Calu3 (cell line): ENCODE results near the gene IRX4. TPM values are rescaled to one million over a fixed set of nuclear protein-coding genes. Genes with fewer than 3 reads are reported as not detected.
"Not testable (repeated sequence)": the region's sequence is repeated elsewhere in the genome, so short reads cannot be mapped to it uniquely, and the experiment has no call there.

ENCODE experiments used
- BruUV-seq: library from RNA; stranded (reverse); fragments of 400-500 nt; replicated peaks from 2 replicates; lab custom pipeline; 2021; lab: Mats Ljungman, UMichigan
- CTCF ChIA-PET: fragments of 300-600 bp; sonication (Branson Sonifier 250); formaldehyde crosslinking; loops from one replicate; lab custom pipeline; 2022; ENCODE audit warnings: antibody characterized with exemption; lab: Charles Lee
- DNase-seq: peaks from one replicate; pipeline ENCODE4 v3.0.0; 2022
- H3K27ac Mint-ChIP-seq: one replicate; pipeline ENCODE4 v1.8.0; 2022; ENCODE audit warnings: mixed read lengths; ENCODE audit not compliant: unreplicated experiment
- H3K27me3 Mint-ChIP-seq: one replicate; pipeline ENCODE4 v1.8.0; 2022; ENCODE audit warnings: mixed read lengths; ENCODE audit not compliant: unreplicated experiment
- H3K36me3 Mint-ChIP-seq: one replicate; pipeline ENCODE4 v1.8.0; 2022; ENCODE audit warnings: mild to moderate bottlenecking, moderate library complexity, mixed read lengths; ENCODE audit not compliant: insufficient read depth, unreplicated experiment
- H3K4me1 Mint-ChIP-seq: one replicate; pipeline ENCODE4 v1.8.0; 2022; ENCODE audit warnings: mild to moderate bottlenecking, low read depth, mixed read lengths; ENCODE audit not compliant: unreplicated experiment
- H3K4me3 Mint-ChIP-seq: one replicate; pipeline ENCODE4 v1.8.0; 2022; ENCODE audit warnings: mild to moderate bottlenecking, low read depth, moderate library complexity, mixed read lengths; ENCODE audit not compliant: unreplicated experiment
- H3K9me3 Mint-ChIP-seq: one replicate; pipeline ENCODE4 v1.8.0; 2022; ENCODE audit warnings: low read depth, mixed read lengths; ENCODE audit not compliant: unreplicated experiment
- CTCF ChIP-seq: fragments of 200-600 bp; IDR thresholded peaks from one replicate; pipeline ENCODE4 v1.8.0; 2022; ENCODE audit warnings: antibody characterized with exemption; ENCODE audit not compliant: unreplicated experiment
- intact Hi-C: fragments of 100-400 bp; cut with micrococcal nuclease; formaldehyde crosslinking; loops from one replicate; pipeline ENCODE4 v1.10.0; 2022; ENCODE audit not compliant: unreplicated experiment
- total RNA-seq: library from RNA; stranded (reverse); gene quantifications from 2 replicates; pipeline ENCODE4 v1.2.3, GENCODE V29; 2022

Gene IRX4
- total RNA-seq, 1 experiment from 2014 or later, result not detected

- Mint-ChIP-seq H3K4me3 (no peak overlapping the region), H3K9me3 (no peaks in the 10 kb centered on the region), H3K27ac (no peak overlapping the region), H3K36me3 (no peaks in the 10 kb centered on the region), H3K4me1 (no peaks in the 10 kb centered on the region), H3K27me3 (peaks cover 21% of the 10 kb centered on the region)
- no TSS peak for BruUV-seq
- DNase-seq, result no peak
- TF ChIP-seq CTCF, result no peak
- intact Hi-C loops, result no loop called here
- CTCF ChIA-PET, result no interaction called here
Observed at GRCh38 chr5:1846583-1846982, 36.1 kb downstream of the IRX4 start.

- no TSS peak for BruUV-seq
- no peaks in the 10 kb centered on the region for H3K9me3 Mint-ChIP-seq
- H3K27ac Mint-ChIP-seq, result no peak overlapping the region
- no peak for DNase-seq
- H3K36me3 Mint-ChIP-seq, result no peaks in the 10 kb centered on the region
- CTCF ChIA-PET, result no interaction called here
- H3K27me3 Mint-ChIP-seq, result peaks cover 12% of the 10 kb centered on the region
- TF ChIP-seq CTCF, result no peak
- no peak overlapping the region for H3K4me3 Mint-ChIP-seq
- intact Hi-C loops, result no loop called here
- no peaks in the 10 kb centered on the region for H3K4me1 Mint-ChIP-seq
Observed at GRCh38 chr5:1845696-1846095, 37.0 kb downstream of the IRX4 start.

GRCh38 chr5:1844708-1845436 is 37.9 kb downstream of the IRX4 start:
- CTCF ChIA-PET, result no interaction called here
- no TSS peak for BruUV-seq

GRCh38 chr5:1843761-1844160 is 39.0 kb downstream of the IRX4 start:
- BruUV-seq, H3K9me3 Mint-ChIP-seq, DNase-seq, H3K4me1 Mint-ChIP-seq, H3K4me3 Mint-ChIP-seq, H3K27ac Mint-ChIP-seq, CTCF ChIA-PET, intact Hi-C loops, H3K36me3 Mint-ChIP-seq: not testable (repeated sequence)
- H3K27me3 Mint-ChIP-seq, result peaks cover 30% of the 10 kb centered on the region

More at GRCh38 chr5:1844708-1845436, 37.9 kb downstream of the IRX4 start:
- intact Hi-C loops, result no loop called here
- Mint-ChIP-seq H3K9me3 (no peaks in the 10 kb centered on the region), H3K27ac (no peak overlapping the region), H3K36me3 (no peaks in the 10 kb centered on the region), H3K27me3 (peaks cover 19% of the 10 kb centered on the region), H3K4me1 (no peaks in the 10 kb centered on the region), H3K4me3 (no peak overlapping the region)
- TF ChIP-seq CTCF, result no peak
- no peak for DNase-seq
